Mesodermal cell (in vitro differentiated cells): Measurements from ENCODE around the gene KARS1.

Source experiments
- H3K27ac ChIP-seq: 2 replicates; pipeline ENCODE4 v1.7.0; 2013; ENCODE audit warnings: mild to moderate bottlenecking, low read depth, low read length, moderate library complexity; ENCODE audit not compliant: severe bottlenecking
- H3K36me3 ChIP-seq: 2 replicates; pipeline ENCODE4 v1.7.1; 2013; ENCODE audit warnings: mild to moderate bottlenecking, low read length, moderate library complexity; ENCODE audit not compliant: control insufficient read depth, insufficient read depth
- H3K4me1 ChIP-seq: one replicate; pipeline ENCODE4 v1.7.1; 2013; ENCODE audit warnings: mild to moderate bottlenecking, low read length; ENCODE audit not compliant: insufficient read depth, control insufficient read depth, poor library complexity, severe bottlenecking
- H3K4me3 ChIP-seq: 2 replicates; pipeline ENCODE4 v1.7.0; 2013; ENCODE audit warnings: low read length, control low read depth, mild to moderate bottlenecking; ENCODE audit not compliant: insufficient read depth, poor library complexity, severe bottlenecking; ENCODE audit errors: extremely low read depth
- H3K9me3 ChIP-seq: 2 replicates; pipeline ENCODE4 v1.7.1; 2013; ENCODE audit warnings: mild to moderate bottlenecking, low read length, moderate library complexity; ENCODE audit not compliant: control insufficient read depth
- WGBS, 2 experiments: methylation state at CpG; one replicate each; pipeline ENCODE4 v1.1.5; 2013; ENCODE audit warnings: missing lambda C conversion rate in 2 of 2; ENCODE audit not compliant: insufficient coverage in 2 of 2; 5-methylcytosine and 5-hydroxymethylcytosine counted together

The KARS1 gene

GRCh38 chr16:75648265-75649076 lies 1.0 kb upstream of the KARS1 start:
- WGBS, 2 experiments, result 0 to 1% methylated on average over 47 to 53 of the region's 62 CpGs
- peaks cover 34% of the 10 kb centered on the region for H3K36me3 ChIP-seq
- H3K4me3 ChIP-seq, result peak overlapping the region; percentile 97
- H3K27ac ChIP-seq, result peak overlapping the region; percentile 75
- H3K4me1 ChIP-seq, result peaks cover 12% of the 10 kb centered on the region
- H3K9me3 ChIP-seq, result no peaks in the 10 kb centered on the region

- peak overlapping the region; percentile 64 for H3K27ac ChIP-seq
- peak overlapping the region; percentile 97 for H3K4me3 ChIP-seq
- no peaks in the 10 kb centered on the region for H3K9me3 ChIP-seq
- H3K36me3 ChIP-seq, result peaks cover 43% of the 10 kb centered on the region
- 0% methylated on average over 15 to 17 of the region's 18 CpGs for WGBS, 2 experiments
- H3K4me1 ChIP-seq, result peaks cover 12% of the 10 kb centered on the region
Measured at GRCh38 chr16:75647112-75647491, 363 bp downstream of the KARS1 start.

- Histone ChIP-seq H3K4me3 (no peak overlapping the region), H3K4me1 (peaks cover 5% of the 10 kb centered on the region), H3K27ac (no peak overlapping the region), H3K36me3 (peaks cover 63% of the 10 kb centered on the region), H3K9me3 (no peaks in the 10 kb centered on the region)
- 100% methylated on average over 3 of the region's 7 CpGs for WGBS, 2 experiments
Measured at GRCh38 chr16:75644240-75645012, 3.0 kb downstream of the KARS1 start.

GRCh38 chr16:75640598-75640997 lies 6.9 kb downstream of the KARS1 start:
- 85 to 100% methylated on average over 3 to 4 of the region's 6 CpGs for WGBS, 2 experiments

GRCh38 chr16:75635036-75635435 lies 12.4 kb downstream of the KARS1 start:
- Histone ChIP-seq H3K4me3 (no peak overlapping the region), H3K27ac (no peak overlapping the region), H3K9me3 (no peaks in the 10 kb centered on the region), H3K36me3 (peaks cover 96% of the 10 kb centered on the region), H3K4me1 (no peaks in the 10 kb centered on the region)
- 80 to 89% methylated on average over 1 of the region's 3 CpGs for WGBS, 2 experiments

More at GRCh38 chr16:75640598-75640997, 6.9 kb downstream of the KARS1 start:
- Histone ChIP-seq H3K27ac (peak overlapping the region; percentile 73), H3K9me3 (no peaks in the 10 kb centered on the region), H3K4me3 (no peak overlapping the region), H3K36me3 (peaks cover 93% of the 10 kb centered on the region), H3K4me1 (no peaks in the 10 kb centered on the region)

GRCh38 chr16:75632857-75633256 lies 14.6 kb downstream of the KARS1 start:
- H3K4me1 ChIP-seq, result peaks cover 14% of the 10 kb centered on the region
- H3K9me3 ChIP-seq, result no peaks in the 10 kb centered on the region
- H3K27ac ChIP-seq, result no peak overlapping the region
- H3K4me3 ChIP-seq, result no peak overlapping the region
- WGBS, 2 experiments, result 93 to 95% methylated on average over 6 to 7 of the region's 8 CpGs
- H3K36me3 ChIP-seq, result peaks cover 95% of the 10 kb centered on the region

- Histone ChIP-seq H3K27ac (no peak overlapping the region), H3K4me1 (peaks cover 32% of the 10 kb centered on the region), H3K4me3 (no peak overlapping the region), H3K9me3 (no peaks in the 10 kb centered on the region), H3K36me3 (peaks cover 91% of the 10 kb centered on the region)
- WGBS, 2 experiments, result 97% methylated on average over 3 of the region's 3 CpGs; no CpG with 5 or more reads in 1 of the 2 experiments
Measured at GRCh38 chr16:75630052-75630451, 17.4 kb downstream of the KARS1 start.

- WGBS, 2 experiments, result 98 to 99% methylated on average over 9 to 10 of the region's 10 CpGs
- Histone ChIP-seq H3K4me1 (peaks cover 40% of the 10 kb centered on the region), H3K36me3 (peaks cover 82% of the 10 kb centered on the region)
Measured at GRCh38 chr16:75629132-75629531, 18.3 kb downstream of the KARS1 start.

GRCh38 chr16:75628351-75628750 lies 19.1 kb downstream of the KARS1 start:
- H3K36me3 ChIP-seq, result peaks cover 74% of the 10 kb centered on the region

More at GRCh38 chr16:75629132-75629531, 18.3 kb downstream of the KARS1 start:
- no peak overlapping the region for H3K4me3 ChIP-seq
- no peak overlapping the region for H3K27ac ChIP-seq
- no peaks in the 10 kb centered on the region for H3K9me3 ChIP-seq

GRCh38 chr16:75627851-75628250 lies 19.6 kb downstream of the KARS1 start:
- Histone ChIP-seq H3K4me3 (no peak overlapping the region), H3K4me1 (peaks cover 40% of the 10 kb centered on the region), H3K9me3 (no peaks in the 10 kb centered on the region), H3K36me3 (peaks cover 69% of the 10 kb centered on the region), H3K27ac (peak overlapping the region; percentile 64)
- 100% methylated on average over 2 of the region's 3 CpGs for WGBS, 2 experiments

More at GRCh38 chr16:75628351-75628750, 19.1 kb downstream of the KARS1 start:
- peak overlapping the region; percentile 64 for H3K27ac ChIP-seq
- H3K9me3 ChIP-seq, result no peaks in the 10 kb centered on the region
- WGBS, 2 experiments, result 89 to 92% methylated on average over 4 of the region's 4 CpGs
- H3K4me3 ChIP-seq, result no peak overlapping the region
- peaks cover 40% of the 10 kb centered on the region for H3K4me1 ChIP-seq
